ENCODE measurements around the gene ETFDH.
A peak's percentile ranks its signal among the peaks of the same experiment; 100 is the strongest.
"Not testable (repeated sequence)": the region's sequence is repeated elsewhere in the genome, so short reads cannot be mapped to it uniquely, and the experiment has no call there.

ETFDH gene

GRCh38 chr4:158678767-158679166 is 6.7 kb downstream of the ETFDH start:
- no peak for DNase-seq (ENCODE audit: low spot score)

GRCh38 chr4:158681629-158682028 is 9.5 kb downstream of the ETFDH start:
- DNase-seq (ENCODE audit: low spot score), result no peak

- no peak for DNase-seq (ENCODE audit: low spot score)
These were observed 10.0 kb downstream of the ETFDH start for GRCh38 chr4:158682066-158682465.

GRCh38 chr4:158688813-158689212 is 16.7 kb downstream of the ETFDH start:
- DNase-seq (ENCODE audit: low spot score), result no peak

GRCh38 chr4:158704274-158704673 is 32.2 kb downstream of the ETFDH start:
- no peak for DNase-seq (ENCODE audit: low spot score)

- DNase-seq (ENCODE audit: low spot score), result peak; percentile 28
These were observed 38.7 kb downstream of the ETFDH start for GRCh38 chr4:158710814-158711213.

GRCh38 chr4:158712622-158713021 is 40.5 kb downstream of the ETFDH start:
- DNase-seq (ENCODE audit: low spot score), result not testable (repeated sequence)

- DNase-seq (ENCODE audit: low spot score), result no peak
These were observed 42.8 kb downstream of the ETFDH start for GRCh38 chr4:158714937-158715336.

GRCh38 chr4:158715802-158716201 is 43.7 kb downstream of the ETFDH start:
- no peak for DNase-seq (ENCODE audit: low spot score)

- no peak for DNase-seq (ENCODE audit: low spot score)
These were observed 49.6 kb downstream of the ETFDH start for GRCh38 chr4:158721680-158722079.

- DNase-seq (ENCODE audit: low spot score), result peak; percentile 46
These were observed 50.3 kb downstream of the ETFDH start for GRCh38 chr4:158722291-158722916.

- peak; percentile 92 for DNase-seq (ENCODE audit: low spot score)
These were observed 51.1 kb downstream of the ETFDH start, which contains the start of gene PPID for GRCh38 chr4:158722917-158723793. Gene PPID, minus strand, starts transcription at chr4:158723396. Its CDS starts 108 bp downstream, at chr4:158723288.

GRCh38 chr4:158724637-158725036 is 52.5 kb downstream of the ETFDH start:
- DNase-seq (ENCODE audit: low spot score), result no peak

GRCh38 chr4:158726633-158727032 is 54.5 kb downstream of the ETFDH start:
- DNase-seq (ENCODE audit: low spot score), result no peak

GRCh38 chr4:158728236-158728635 is 56.1 kb downstream of the ETFDH start:
- DNase-seq (ENCODE audit: low spot score), result no peak

- DNase-seq (ENCODE audit: low spot score), result peak; percentile 79
These were observed 57.8 kb downstream of the ETFDH start for GRCh38 chr4:158729716-158730559.

- no peak for DNase-seq (ENCODE audit: low spot score)
These were observed 66.8 kb downstream of the ETFDH start for GRCh38 chr4:158738866-158739265.

GRCh38 chr4:158739600-158739999 is 67.5 kb downstream of the ETFDH start:
- DNase-seq (ENCODE audit: low spot score), result no peak

GRCh38 chr4:158741326-158742021 is 69.4 kb downstream of the ETFDH start:
- DNase-seq (ENCODE audit: low spot score), result no peak

GRCh38 chr4:158746537-158746936 is 74.4 kb downstream of the ETFDH start:
- not testable (repeated sequence) for DNase-seq (ENCODE audit: low spot score)

GRCh38 chr4:158750379-158750778 is 78.3 kb downstream of the ETFDH start:
- DNase-seq (ENCODE audit: low spot score), result peak; percentile 76
